ENCODE data around the gene KIF25.
"Not testable (repeated sequence)": the region's sequence is repeated elsewhere in the genome, so short reads cannot be mapped to it uniquely, and the experiment has no call there.

The KIF25 gene

GRCh38 chr6:168064226-168064807, 66.8 kb downstream of the KIF25 start:
- no peak for DNase-seq (ENCODE audit: low read depth in 2 of 2)

DNA sequence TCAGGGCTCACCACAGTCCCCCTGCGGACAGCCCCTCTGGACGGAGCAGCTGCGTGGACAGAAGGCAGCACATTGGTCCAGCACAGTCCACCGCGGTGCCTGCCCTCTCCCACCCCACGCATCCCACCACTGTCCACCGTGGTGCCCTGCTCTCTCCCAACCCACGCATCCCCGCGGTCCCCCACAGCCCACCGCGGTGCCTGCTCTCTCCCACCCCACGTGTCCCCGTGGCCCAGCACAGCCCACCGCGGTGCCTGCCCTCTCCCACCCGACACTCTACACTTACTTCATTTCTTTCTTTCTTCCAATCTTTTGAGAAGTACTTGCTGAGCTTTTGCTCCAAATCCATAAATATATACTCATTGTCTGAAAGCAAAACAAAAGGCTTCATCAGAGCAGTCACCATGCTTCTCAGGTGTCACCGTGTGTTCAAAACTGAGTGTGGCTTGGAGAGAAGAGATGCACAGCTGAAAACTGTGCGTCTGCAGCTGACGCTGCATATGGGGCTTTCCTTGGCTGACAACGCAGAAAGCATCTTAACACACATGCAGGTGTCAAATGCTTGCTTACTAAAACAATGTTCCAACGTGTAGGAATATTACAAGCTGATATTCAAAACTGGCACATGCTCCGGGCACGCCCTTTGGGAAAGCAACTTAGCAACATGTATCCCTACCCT, 69.7 kb downstream of the KIF25 start:
- DNase-seq (ENCODE audit: low read depth in 2 of 2), result no peak

- no peak for DNase-seq (ENCODE audit: low read depth in 2 of 2)
Observed at GRCh38 chr6:168070804-168071203, 73.3 kb downstream of the KIF25 start.

DNA sequence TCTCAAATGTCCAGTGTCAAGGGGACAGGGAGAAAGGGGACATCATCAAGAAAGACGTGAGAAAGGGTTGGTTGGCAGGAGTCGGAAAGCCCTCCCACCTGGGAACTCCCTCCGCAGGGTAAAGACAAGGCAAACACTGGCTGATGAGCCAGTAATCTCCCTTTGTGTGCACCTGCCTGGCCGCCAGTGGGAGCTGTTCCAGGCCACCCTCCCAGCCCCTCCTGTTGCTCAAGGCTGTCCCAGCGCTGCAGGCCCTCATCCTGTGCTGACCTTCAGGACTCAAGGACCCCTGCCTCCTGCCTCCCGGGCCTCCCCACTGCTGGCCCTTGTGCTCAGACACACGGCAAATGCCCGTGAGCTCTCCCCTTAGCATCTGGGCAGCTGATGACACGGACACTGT, 74.1 kb downstream of the KIF25 start:
- DNase-seq (ENCODE audit: low read depth in 2 of 2), result no peak

GRCh38 chr6:168072261-168072660, 74.8 kb downstream of the KIF25 start:
- DNase-seq (ENCODE audit: low read depth in 2 of 2), result no peak

GRCh38 chr6:168072730-168073129, 75.3 kb downstream of the KIF25 start:
- no peak for DNase-seq (ENCODE audit: low read depth in 2 of 2)

- no peak for DNase-seq (ENCODE audit: low read depth in 2 of 2)
Observed at GRCh38 chr6:168073937-168074730, 76.7 kb downstream of the KIF25 start.

- DNase-seq (ENCODE audit: low read depth in 2 of 2), result no peak
Observed at GRCh38 chr6:168075216-168075615, 77.7 kb downstream of the KIF25 start.

DNA sequence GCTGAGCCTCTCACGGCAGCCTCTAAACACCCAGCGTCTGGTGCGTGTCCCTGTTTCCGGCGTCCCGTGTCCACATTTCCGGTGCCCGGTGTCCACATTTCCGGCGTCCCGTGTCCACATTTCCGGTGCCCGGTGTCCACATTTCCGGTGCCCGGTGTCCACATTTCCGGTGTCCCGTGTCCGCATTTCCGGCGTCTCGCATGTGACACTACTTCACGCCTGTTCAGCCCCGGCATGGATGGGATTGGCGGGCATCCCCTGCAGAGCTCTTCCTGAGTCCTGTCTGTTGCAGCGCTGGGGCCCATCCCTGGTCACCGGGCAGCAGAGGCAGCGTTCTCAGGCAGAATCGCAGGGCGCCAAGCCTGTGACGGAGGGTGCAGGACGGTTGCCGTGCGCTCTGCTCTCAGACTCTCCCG, 78.3 kb downstream of the KIF25 start:
- no peak for DNase-seq (ENCODE audit: low read depth in 2 of 2)

DNA sequence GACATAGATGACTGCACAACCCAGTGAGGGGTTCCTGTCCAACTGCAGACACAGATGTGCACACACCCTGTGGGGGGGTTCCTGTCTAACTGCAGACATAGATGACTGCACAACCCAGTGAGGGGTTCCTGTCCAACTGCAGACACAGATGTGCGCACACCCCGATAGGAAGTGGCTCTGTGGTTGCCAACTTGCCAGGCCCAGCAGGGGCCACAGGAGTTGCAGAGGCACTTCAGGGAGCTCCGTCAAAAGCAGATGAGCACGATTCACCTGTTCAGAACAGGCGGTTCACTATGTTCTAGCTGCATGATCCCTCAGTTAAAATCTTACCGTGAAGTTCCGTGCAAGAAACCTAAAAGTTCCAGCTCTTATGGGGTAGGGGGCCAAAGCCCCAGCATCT, 79.9 kb downstream of the KIF25 start:
- DNase-seq (ENCODE audit: low read depth in 2 of 2), result not testable (repeated sequence)

DNA sequence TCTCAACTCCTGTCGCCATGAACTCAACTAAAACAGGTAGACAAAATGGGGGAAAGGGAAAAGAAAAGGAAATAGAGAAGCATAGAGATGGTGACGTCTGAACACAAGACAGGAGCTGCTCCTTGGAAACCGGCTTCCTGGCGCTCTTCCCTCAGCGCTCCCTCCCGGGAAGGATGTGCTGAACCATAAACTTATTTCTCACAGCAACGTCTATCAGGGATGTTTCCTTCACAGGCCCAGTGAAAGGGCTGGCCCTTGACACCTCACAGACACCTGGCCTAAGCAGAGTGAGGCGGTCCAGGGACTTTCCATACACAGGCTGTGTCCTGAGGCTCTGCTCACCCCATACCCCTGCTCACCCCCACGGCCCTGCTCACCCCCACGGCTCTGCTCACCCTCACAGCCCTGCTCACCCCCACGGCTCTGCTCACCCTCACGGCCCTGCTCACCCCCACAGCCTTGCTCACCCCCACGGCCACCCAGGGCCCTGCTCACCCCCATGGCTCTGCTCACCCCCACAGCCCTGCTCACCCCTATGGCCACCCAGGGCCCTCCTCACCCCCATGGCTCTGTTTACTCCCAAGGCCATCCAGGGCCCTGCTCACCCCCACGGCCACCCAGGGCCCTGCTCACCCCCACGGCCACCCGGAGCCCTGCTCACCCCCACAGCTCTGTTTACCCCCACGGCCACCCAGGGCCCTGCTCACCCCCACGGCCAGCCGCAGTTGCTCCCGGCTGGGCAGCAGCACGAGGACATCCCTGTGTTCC, 80.9 kb downstream of the KIF25 start:
- DNase-seq (ENCODE audit: low read depth in 2 of 2), result no peak

DNA sequence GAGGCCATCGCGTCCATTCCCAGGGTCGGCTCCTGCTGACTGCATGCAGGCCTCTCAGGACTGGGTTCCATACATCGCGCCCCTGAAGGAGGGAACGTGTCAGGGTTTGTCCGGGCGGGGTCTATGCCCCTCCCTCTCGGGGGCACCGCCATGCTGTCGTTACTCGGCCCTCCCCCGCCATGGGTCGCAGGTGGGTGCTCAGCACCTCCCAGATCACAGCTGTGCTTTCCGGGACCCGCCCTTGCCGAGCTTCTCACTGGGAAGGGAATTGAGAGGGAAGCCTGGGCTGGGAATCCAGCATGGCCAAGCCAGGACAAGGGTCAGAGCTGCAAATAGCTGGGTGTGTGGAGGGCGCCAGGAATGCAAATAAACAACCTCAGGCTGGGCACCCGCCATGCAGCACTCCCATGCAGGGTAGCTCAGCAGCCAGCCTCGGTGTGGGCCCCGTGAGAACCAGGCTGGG, 81.5 kb downstream of the KIF25 start, which contains the start of gene FRMD1:
TSS of gene FRMD1 (minus strand) at position 270 of the 463 bp plus-strand sequence. CDS start at position 152, 118 bp downstream.
- no peak for DNase-seq (ENCODE audit: low read depth in 2 of 2)

DNA sequence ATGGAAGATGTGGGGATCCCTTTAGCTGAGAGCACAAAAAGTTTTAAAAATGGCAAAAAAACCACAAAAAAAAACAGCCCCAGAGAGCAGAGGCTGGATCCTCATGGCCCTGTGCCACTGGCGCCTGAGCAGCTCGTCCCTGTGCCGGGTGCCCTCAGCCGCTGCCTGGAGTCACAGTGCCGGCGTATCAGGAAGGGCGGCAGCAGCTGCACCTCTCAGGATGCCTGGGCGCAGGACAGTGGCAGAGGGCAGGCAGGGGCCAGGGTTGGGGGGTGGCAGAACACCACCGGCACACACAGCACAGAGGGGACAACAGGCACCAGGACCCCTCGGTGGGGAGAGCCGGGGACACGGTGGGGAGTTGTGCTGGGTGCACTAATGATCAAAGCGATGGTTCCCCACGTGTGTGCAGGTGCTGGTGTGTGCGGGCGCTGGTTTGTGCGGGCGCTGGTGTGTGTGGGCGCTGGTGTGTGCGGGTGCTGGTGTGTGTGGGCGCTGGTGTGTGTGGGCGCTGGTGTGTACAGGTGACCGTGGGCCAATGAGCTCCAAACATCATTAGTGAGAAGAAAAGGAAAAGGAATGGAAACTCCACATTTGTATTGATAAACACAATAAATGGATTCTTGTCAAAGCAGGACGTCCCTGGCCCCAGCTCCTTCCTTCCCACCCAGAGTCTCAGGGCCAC, 83.1 kb downstream of the KIF25 start:
- no peak for DNase-seq (ENCODE audit: low read depth in 2 of 2)

DNA sequence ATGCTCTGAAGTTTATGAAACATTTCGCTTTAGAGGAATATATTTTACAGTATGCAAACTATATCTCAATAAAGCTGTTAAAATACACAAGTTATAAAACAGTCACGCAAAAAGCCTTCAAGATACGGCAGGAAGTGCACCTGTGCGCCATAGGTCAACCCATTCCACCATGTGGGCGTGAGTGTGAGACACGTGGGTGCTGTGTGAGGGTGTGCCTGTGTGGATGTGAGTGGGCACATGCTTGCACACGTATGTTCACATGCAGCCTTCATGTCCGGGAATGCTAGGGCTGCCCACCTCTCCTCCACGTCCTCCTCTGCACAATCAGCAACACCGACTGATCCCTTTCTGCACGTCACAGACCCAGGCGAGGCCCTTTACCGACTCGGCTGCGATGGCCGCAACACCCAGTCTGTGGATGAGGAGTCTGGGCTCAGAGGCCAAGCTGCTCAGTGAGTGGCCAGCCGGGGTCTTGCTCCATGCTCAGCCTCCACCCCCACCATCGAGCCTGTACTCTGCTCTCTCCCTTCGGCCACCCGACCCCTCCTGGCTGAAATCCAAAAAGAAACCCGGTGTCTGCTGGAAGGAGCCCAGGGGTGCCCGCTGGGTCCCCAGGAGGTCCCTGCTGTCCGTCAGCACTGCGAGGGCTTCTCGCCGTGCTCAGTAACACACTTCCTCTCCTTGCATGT, 84.5 kb downstream of the KIF25 start:
- no peak for DNase-seq (ENCODE audit: low read depth in 2 of 2)

GRCh38 chr6:168082860-168083513, 85.5 kb downstream of the KIF25 start:
- no peak for DNase-seq (ENCODE audit: low read depth in 2 of 2)

- DNase-seq (ENCODE audit: low read depth in 2 of 2), result no peak
Observed at GRCh38 chr6:168083514-168083885, 86.0 kb downstream of the KIF25 start.

DNA sequence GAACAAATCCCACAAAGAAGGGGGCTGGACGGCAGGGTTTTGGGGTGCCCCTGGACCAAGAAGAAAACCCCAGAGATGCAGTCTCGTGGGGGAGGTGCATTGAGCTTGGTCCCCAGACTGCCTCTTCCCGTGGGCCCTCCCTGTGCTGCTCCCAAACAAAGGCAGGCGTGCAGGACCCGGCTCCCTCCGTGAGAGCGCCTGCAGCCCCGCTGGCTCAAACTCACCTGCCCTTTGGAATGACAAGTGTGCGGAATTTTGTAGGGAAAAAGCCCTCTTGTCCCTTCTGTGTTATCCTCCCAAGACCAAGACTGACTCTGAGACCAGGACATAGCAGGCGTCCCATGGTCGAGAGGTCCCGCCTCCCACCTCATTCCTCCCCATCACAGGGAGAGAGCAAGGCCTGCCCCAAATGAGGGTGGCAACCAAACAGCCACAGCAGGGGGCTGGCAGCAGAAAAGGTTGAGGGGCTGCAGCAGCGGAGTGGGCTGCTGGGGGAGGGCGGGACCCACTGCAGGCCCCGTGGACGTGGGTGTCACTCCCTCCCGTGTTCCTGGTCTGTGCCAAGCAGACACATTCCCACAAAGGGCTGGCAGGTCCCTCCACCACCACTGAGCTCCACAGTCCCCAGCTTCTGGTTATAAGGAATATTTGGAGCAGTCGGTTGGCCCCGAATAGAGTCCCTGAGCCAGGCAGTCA, 87.1 kb downstream of the KIF25 start:
- no peak for DNase-seq (ENCODE audit: low read depth in 2 of 2)

- DNase-seq (ENCODE audit: low read depth in 2 of 2), result no peak
Observed at GRCh38 chr6:168086066-168086465, 88.6 kb downstream of the KIF25 start.

GRCh38 chr6:168086616-168087015, 89.1 kb downstream of the KIF25 start:
- DNase-seq (ENCODE audit: low read depth in 2 of 2), result no peak

Measured in stimulated activated CD4-positive, alpha-beta T cell treated with anti-CD3 and anti-CD28 coated beads, Interleukin-1b, Interleukin-23, amount 100 ng/mL, for 4 hours (primary cell).